EH (cell line): Measurements from ENCODE around the gene EPHB2.
"Not testable (repeated sequence)": the region's sequence is repeated elsewhere in the genome, so short reads cannot be mapped to it uniquely, and the experiment has no call there.

Source experiments
- DNase-seq: peaks from one replicate; pipeline ENCODE4 v3.0.0-alpha.2; 2015; ENCODE audit warnings: low read depth

EPHB2 gene

DNA sequence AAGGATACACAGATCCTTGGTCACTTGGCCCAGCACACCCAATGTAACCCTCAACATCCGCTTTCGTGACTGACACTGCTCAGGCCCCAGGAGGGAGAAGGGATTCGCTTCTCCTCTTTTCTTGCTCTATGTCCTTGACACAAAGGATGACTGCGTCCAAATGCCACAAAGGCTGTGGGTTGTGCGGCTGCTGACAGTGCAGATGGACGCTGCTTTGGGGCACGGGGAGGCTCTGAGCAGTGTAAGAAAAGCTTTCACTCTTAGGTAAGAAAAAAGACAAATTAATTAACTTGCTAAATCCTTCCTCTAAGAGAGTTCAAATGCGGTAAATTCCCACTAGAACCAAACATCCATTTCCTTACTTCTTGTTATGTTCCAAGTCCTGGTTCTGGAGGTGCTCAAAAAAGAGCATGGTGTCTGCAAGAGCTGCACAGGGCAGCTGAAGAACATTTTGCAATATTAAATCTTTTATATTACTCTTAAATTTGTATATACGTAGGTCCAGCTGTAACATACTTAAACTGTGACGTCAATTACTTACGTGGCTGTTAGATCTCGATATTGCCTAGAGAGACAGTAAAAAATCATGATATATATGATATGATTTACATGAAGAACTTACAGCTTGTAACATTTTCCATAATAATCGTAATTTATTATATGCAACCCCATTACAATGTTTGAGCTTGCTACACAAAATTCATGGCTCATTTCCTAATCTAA lies 19.4 kb upstream of the EPHB2 start:
- no peak for DNase-seq

DNA sequence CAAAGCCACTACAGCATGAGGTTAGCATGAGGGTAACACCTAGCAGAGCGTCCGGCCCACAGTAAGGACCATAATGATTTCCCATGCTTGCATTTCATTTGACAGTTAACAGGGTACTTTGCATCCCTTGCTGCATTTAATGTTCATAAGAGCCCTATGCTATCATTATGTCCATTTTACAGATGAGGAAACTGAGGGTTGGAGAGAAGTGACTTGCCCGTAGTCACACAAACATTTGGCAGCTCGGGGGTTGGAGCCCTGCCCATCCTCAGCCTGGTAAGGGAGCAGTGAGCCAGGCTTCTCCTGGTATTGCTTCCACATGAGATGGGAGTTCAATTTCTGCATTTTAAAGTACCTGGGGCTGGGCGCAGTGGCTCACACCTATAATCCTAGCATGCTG lies 16.5 kb upstream of the EPHB2 start:
- no peak for DNase-seq

DNA sequence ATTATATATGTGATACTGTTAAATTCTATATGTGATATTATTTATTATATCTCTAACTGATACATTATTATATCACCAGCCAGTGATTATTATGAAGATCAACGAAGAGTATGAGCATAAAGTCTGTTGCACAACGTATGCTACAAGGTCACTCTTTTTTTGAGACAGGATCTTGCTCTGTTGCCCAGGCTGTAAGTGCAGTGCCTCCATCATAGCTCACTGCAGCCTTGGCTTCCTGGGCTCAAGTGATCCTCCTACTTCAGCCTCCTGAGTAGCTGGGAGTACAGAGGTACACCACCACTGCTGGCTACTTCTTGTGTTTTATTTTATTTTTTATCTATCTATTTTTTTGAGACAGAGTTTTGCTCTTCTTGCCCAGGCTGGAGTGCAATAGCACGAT lies 14.0 kb upstream of the EPHB2 start:
- DNase-seq = no peak

DNA sequence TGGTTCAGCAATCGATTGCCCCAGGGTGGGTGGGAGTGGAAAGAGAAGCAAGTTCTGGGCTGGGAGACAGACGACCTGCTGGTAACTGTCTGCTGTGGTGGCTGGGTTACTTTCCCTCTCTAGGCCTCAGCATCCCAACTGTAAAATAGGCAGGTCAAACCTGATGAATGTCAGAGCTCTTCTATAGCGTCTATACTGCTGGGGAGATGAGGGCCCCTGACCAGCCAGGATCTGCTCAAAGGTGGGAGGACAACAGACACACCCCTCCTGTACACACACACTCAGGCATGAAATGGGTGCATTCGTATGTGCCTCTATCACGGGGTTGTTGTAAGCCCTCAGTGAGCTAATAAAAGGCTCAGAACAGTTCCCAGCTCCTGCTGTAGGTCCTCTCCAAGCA lies 12.7 kb upstream of the EPHB2 start:
- no peak for DNase-seq

DNA sequence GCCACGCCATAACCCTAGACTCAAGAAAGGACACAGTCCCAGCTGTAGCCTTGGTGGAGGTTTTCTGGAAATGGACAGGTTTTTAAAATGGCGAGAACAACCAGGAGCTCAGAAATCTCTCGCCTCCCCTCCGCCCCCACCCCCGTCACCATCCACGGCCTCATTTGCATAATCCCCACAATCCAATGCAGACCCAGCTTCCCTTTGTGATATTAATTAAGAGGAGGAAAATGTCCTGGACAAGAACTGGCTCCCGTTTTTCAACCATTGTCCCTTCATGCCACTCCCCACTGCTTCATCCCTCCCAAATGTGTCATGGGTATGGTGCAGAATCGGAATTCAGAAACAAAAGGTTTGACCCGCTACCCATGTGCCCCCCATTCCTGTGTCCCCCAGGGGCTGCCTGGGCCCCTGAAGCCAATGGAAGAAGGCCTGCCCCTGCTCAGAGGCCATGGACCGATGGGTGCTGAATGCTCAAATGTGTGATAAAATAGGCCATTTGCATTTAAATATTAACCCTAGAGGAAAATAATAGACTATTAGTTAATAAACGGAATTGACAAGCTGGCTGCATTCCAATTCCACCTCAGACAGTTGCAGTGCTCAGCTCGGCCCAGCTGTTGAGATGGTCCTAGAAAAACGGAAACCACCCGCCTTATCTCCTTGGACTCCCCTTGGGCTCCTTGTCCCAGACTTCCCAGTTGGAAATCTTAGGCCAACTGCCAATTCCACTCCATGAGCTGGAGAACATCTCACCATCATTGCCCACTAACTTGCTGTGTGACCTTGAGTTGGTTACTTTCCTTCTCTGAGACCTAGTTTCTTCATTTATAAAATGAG lies 10.7 kb upstream of the EPHB2 start:
- DNase-seq = no peak

DNA sequence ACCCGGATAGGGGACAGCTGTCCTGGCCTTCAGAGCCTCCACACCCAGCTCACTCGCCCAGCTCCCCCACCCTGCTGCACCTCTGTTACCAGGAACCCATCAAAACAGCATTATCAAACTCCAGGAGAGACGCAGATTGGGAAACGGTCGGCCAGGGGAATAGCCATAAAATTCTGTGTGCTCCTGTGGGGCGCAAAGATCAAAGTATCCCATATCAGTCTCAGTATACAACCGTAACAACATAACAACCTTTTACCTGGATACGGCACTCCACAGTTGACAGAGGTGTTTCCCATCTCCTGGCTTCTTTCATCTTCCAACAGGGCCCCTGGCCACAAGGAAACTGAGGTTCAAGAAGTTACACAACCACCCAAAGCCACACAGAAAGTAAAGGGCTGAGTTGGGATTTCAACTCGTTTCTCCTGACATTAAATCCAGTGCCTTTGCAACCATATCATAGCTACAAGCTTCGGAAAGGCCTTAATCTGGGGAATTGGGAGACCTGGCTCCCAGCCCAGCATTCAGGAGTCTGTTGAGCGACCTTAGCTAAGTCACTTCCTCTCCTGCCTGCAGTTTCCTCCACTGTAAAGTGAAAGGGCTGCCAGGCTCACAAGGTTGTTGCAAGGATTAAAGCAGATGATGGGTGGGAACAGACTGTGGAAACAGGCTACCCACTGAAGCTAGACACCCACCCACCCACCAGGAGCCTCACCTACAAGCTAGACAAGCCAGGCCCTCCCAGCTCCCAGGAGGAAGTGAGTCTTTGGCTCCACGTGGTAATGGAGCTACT lies 8.1 kb upstream of the EPHB2 start:
- no peak for DNase-seq

DNA sequence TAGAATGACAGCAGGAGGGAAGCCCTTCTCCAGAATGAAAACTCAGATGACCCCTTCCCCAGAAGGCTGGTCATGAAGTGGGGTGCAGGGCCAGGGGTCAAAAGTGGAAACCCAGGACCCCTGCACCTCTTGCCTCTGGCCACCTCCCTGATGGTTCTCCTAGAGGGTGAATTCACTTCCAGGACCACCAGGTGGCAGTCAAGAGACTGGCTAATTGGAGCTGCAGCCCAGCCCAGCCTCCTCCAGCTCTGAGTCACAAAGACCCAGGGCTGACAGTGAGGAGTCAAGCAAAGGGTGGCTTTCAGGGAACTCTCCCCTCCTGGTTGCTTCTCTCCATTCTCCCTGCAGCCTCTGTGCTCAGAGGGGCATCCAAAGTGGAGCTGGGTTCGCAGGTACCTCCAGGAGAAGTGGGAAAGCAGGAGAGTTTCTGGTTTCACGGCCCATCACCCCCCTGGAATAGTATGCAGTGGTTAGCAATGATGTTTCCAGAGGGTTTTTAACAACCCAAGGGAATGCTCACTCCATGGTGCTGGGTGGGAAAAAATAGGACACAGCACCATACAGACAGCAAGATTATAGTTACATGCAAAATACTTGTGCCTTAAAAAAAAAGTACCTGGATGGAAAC lies 6.1 kb upstream of the EPHB2 start:
- peak; percentile 90 for DNase-seq

DNA sequence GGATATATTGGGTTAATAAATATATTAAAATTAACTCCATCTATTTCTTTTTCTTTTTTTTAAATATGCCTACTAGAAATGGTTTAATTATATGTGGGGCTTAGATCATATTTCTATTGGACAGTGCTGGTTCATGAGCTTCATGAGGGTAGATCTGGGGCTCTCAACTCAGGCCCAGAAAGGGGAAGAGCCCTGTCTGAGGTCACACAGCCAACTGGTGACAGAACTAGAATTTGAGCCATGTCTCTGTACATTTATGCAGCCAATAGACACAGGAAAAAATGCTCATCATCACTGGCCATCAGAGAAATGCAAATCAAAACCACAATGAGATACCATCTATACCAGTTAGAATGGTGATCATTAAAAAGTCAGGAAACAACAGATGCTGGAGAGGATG lies 5.1 kb upstream of the EPHB2 start:
- no peak for DNase-seq

DNA sequence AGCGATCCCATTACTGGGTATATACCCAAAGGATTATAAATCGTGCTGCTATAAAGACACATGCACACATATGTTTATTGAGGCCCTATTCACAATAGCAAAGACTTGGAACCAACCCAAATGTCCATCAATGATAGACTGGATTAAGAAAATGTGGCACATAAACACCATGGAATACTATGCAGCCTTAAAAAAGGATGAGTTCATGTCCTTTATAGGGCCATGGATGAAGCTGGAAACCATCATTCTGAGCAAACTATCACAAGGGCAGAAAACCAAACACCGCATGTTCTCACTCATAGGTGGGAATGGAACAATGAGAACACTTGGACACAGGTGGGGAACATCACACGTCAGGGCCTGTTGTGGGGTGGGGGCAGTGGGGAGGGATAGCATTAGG lies 4.5 kb upstream of the EPHB2 start:
- not testable (repeated sequence) for DNase-seq

DNA sequence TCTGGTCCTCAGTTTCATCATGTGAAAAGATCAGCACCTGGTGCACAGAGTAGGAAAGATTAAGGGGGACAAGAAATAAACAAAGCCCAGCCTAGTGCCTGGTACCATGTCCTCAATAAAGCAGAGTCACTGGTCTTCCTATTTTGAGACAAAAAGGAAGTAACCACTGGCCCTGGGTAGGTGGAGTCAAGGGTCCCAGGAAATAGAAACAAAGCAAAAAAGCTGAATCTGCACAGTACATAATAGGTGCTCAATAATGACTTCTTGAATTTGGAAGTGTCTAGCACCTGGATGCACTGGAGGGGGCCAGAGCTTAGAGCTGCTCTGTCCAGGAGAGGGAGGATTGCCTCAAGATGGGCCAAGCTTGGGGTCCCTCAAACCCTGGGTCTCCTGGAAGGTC lies 1.9 kb upstream of the EPHB2 start:
- no peak for DNase-seq

DNA sequence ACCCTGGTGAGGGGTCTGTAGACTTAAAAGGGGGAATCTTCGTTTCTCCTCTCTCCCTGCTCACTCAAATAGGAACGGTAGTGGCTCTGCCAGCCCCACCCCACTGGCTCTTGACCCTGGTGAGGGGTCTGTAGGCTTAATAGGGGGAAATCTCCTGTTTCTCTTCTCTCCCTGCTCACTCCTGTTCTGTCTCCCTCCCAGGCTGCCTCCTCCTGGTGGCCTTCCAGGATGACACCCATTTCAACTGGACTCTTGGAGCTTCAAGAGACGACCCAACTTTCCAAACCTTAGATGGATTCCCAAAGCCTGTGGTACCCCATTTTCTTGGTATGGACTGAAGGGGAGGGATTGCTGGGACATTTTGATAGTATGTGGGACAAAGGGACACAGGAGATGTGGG lies 1.4 kb upstream of the EPHB2 start:
- DNase-seq = no peak

DNA sequence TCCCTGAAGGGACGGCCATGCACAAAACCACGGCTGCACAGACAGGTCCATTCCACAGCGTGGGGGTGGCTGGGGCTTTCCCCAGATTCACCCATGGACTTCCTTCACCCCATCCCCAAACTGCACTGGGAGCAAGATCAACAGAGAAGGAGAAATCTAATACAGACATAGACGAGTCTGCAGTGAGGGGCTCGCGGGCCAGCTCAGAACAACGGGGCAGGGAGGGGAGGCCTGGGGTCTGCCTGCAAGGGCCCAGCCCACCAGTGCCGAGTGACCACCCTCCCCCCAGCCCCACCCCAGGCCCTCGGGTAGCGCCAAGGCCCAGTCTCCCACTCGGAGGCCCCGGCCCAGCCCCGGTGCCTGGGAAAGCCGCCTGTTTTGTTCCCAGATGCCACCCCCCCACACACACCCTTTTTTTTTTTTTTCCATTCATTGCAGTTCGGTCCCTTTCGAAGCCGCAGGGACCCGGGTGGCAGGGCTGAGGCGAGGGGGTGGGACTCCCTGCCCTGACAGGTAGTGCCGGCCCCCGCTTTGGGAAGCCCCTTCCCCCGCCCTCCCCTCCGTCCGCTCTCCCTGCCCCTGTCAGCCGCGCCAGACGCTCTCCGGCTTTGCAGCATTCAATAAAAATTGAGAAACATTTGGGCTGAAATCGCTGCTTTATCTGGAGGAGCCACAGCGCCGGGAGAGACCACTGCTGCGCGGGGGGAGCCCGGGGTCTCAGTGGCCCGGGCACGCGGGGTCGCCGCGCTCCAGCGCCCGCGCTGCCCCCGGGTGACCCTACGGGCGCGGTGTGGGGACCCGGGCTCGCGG lies 543 bp upstream of the EPHB2 start:
- peak; percentile 67 for DNase-seq

DNA sequence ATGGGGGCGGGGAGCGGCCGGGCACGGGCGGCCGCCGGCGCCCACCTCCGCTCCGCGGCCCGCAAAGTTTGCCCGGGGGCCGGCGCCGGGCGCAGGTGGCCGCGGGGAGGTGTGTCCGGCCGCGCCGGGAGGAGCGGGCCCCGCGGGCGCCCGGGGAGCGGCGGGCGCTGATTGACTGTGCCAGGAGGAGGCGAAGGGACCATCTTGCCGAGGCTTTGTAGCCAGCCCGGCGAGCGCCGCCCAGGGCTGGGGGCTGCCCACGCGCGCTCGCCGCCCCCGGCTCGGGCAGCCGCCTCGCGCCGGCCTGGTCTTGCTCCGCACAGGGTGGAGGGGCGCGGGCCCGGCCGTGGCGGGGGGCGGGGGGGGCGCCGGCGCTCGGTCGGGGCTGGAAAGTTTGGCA lies 432 bp downstream of the EPHB2 start:
- DNase-seq = no peak

DNA sequence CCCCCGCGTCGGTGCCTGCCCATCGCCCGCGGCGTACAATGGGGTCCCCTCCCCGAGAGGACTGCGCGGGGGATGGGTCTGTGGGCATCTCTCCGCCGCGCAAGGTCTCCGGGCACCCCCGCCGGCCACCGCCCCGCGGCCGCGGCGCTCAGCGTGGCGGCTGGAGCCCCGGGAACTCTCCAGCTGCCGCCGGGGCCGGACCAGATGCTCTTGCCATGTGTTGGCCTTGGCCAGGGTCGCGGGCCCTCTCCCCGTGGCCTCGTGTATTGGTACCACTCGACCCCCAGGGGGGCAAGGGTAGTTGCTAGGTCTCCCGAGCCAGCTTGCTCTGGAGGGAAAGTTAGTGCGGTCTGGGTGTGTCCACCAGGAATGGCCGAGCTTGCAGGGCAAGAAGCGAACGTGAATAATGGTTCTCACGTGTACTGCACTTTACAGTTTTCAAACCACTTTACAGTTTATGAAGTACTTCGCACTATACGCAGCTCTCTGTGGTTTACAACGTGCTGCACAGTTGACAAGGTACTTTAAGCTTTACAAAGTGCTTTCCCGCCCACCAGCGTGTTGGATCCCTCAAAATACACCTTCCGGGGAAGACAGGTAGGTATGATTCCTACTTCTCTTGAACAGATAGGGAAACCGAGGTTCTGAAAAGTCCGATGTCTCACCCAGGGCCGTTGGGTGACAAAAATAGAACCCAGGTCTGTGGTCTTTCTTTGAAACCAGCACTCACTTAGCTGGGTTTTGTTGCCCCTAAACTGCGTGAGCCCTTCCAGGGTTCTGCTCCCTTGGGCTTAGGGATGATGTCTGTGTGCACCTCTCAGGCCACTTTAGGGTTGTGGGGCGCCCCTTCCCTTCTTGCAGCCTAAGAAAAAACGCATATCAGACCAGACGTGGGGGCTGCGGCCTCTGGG lies 1.2 kb downstream of the EPHB2 start:
- no peak for DNase-seq

DNA sequence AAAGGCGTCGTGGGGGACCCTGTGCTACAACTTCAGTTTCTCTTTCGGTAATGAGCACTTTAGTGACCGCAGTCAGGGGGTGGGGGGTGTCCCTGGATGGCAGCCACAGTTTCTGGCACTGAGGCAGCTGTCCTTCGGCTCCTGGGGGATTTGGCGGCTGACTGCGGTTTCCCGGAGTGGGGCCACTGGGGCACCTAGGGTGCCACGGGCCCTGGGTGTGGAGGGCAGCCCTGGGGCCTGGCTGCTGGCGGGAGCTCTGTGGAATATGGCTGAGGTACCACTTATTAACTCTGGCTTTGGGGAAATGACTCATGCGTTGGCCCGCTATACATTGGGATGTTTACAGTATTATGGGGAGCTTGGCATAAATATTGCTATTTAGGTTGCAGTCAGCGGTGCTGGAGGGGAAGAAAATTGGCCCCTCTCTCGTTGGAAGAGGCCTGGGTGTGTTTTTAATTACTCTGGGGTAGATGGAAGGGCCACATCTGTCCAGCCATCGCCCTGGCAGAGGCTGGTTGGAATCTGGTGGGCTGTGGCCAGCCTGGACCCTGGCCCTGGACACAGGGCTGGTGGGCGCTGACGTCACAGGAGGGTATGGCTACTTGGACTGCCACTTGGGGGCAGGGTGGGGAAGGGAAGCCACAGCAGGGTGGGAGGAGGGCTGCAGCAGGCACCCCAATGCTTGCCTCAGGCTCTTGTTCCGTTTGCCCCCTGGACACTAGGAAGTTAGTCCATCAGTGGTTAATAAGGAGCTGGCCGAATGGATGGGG lies 2.0 kb downstream of the EPHB2 start:
- DNase-seq = no peak

DNA sequence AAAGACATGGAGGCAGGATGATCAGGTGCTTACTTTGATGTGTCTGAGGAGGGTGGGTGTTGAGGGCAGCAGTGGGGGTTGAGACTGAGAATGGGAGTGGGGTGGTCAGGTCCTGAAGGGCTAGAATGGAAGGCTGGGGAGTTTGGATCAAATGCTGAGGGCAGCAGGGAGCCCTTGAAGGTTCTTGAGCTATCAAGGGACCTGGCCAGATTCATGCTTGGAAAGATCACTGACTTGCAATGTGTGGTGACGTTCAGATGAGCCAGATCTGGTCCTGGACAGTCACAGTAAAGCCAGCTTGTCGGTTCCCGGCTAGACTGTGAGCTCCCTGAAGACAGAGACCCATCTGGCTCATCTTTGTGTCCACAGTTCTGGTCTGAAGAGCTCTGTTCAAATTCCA lies 3.8 kb downstream of the EPHB2 start:
- no peak for DNase-seq

DNA sequence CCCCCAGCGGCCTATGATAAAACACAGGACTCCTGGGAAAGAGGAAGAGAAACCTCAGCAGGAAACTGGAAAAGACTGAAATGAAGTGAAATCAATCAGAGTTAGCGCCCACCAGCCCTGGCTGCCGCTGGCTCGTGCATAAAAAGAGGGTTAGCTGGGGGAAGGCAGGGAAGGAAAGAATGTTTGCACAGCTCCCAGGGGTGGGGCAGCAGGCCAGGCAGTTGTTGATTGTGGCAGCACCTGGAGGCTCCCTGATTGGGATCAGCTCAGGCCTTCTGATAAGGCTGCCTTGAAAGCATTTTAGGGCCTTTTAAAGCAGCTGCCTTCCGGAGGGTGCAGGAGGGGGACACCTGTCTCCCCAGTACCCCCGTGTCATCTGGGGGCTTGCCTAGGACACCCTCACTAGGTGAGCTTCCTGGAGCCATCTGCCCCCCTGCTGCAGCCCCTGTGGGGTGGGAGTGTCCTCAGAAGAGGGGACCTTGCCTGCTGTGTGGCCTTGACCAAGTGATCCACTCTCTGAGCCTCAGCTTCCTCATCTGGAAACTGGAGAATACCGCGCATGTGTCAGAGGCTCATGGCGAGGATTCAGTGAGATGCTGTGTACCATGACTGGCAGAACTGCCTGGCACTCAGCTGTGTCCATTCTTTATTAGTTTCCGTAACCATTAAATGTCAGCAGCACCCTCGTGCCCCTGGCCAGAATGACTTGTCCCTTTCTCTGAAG lies 6.6 kb downstream of the EPHB2 start:
- DNase-seq = no peak

DNA sequence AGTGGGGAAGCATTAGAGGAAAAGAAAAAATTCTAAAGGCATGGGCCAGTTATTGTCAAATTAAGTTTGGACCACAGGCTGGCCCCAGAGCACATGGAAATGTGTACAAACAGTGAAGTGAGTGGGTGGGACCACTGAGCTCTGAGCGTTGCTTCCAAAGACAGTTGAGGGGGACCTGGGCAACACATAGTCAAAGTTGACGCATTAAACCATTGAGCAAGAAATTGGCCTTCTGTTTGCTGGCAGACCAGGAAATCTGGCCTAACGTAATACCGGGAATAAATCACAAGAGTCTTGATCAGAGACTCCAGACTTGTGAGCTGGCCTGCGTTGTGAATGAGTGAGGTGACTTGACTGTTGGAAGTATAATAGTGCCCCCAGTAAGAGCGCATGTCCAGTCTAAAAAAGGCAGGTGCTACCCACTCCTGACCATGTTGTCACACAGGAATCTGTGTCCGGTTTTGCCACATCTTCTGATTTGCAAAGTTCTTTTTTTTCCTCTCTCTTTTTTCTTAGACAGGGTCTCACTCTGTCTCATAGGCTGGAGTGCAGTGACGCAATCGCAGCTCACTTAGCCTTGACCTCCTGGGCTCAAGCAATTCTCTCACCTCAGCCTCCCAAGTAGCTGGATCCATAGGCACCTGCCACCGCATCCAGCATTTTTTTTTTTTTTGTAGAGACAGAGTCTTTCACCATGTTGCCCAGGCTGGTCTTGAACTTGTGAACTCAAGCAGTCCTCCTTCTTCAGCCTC lies 10.7 kb downstream of the EPHB2 start:
- DNase-seq = no peak
